HG03108 (cell line): ENCODE data around the gene DHRS3.
"Not testable (repeated sequence)": the region's sequence is repeated elsewhere in the genome, so short reads cannot be mapped to it uniquely, and the experiment has no call there.

Experiments
- ATAC-seq: cut with Tn5 transposase; IDR thresholded peaks from one replicate; pipeline ENCODE4 v1.9.1; 2021; ENCODE audit warnings: moderate library complexity; ENCODE audit not compliant: unreplicated experiment

Gene DHRS3

DNA sequence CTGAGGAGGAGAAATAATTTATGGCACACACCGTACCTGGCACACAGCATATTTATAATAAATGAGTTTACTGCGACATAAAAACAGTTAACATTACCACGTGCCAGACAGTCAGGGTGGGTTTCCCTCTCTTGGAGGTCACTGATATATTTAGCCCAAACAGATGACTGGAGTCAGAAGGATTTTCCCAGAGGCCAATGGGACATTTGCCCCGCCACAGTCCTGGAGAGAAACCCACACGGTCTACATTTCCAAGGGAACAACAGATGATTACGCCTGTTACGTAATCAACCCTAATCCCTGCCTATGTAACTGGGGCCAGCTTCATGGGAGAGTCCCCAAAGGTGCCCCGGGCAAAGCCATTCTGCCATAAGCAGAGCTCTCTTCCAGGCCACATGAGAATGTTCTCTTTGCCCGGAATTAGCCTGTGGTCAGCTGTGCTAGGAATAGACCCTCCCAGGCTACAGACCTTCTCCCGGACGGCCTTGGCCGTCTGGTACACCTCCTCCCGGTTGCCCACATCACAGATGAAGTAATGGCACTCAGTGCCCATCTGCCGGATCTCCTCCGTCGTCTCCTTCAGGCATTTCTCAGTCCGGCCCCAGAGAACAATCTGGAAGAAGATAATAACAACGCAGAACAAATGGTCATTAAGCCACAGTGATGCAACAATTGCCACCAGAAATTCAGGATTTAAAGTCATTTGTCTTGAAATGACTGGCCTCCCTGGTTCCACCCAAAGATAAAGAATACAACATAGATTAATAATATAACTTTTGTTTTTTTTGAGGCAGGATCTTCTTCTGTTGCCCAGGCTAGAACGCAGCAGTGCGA lies 37.7 kb downstream of the DHRS3 start:
- no peak for ATAC-seq

DNA sequence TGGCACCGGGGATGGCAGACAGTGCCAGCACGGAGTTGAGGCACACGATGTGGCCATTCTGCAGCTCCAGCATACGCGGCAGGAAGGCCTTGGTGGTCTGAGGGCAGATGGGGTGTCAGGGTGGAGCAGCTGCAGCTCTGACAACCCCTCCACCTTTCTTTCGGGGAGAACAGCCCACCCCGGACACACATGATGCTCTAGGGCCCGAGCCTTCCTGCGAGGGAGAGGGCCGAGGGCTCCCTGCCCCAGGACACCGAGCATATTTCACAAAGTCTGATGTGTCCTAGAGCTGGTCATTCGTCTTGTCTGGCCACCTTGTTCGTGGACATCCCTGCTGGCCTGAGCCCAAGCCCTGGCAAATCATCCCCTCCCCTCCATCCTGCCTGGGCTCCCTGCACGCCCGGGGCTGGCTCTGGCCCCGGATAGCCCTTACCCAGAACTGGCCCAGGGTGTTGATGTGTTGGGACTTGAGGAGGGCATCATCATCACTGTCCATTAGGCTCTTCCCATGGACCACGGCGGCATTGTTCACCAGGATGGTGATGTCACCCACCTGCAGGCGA lies 39.1 kb downstream of the DHRS3 start:
- ATAC-seq: no peak

DNA sequence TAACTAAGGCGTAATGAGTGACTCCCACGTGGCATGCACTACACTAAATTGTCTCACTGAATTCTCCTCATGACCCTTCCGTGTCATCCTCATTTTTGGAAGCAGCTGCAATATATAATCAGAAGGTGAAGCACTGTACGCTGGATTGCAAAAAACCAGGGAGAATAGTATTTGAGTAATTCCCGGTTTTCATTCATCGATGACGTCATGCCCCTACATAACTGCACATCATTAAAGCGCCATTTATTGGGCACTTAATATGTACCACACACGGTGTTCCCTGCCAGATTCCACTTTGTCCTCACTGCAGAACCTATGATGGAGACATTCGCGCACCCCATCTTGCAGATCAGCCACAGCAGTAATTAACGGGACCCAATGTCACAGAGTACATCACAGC lies 41.0 kb downstream of the DHRS3 start:
- ATAC-seq: no peak

DNA sequence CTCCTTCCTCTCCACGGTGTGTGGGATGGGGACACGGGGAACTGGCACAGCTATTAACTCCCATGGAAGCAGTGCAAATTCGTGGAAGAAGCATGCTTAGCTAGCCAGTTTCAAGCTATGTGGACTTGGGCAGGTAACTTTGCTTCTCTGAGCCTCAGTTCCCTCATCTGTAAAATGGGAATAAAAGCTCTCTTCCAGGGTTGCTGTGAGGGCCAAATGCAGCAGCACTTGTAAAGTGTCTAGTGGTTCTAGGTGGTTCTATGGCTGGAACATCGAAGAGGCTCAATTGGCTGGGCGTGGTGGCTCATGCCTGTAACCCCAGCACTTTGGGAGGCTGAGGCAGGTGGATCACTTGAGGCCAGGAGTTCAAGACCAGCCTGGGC lies 43.3 kb downstream of the DHRS3 start:
- no peak for ATAC-seq

DNA sequence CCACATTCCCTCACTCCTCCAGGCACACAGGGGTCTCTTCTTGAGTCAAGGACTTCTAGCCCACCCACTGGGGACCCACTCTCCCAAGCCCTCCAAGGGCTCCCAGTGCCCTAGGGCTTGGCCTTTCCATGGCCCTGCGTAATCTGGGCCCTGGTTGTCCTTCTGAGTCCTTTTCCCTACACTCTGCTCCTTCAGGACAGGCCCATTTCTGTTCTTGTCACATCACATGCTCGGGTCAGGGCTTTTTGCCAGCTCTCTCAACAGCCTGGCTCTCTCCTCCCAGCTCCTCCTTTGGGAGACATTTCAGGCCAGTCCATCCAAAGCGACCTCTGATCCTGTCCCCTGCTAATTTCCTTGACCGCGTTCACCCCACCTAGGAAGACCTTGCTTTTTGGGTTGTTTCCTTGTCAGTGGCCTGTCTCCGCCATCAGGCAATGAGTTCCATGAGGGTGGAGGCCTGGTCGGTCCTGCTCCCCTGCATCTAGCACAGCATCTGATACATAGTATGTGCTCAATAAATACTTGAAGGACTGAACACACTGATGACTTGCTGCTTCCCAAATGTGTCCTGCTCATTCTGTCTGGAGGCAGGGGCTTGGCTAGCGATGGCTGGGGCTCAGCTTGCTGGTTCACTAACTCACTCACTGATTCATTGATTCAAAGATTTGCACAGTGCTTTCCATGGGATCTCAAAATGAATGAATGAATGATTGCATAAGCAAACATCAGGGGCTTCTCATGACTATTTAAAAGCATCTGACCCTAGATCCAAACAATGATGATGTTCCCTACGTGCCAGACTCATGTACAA lies 44.8 kb downstream of the DHRS3 start:
- ATAC-seq: no peak

DNA sequence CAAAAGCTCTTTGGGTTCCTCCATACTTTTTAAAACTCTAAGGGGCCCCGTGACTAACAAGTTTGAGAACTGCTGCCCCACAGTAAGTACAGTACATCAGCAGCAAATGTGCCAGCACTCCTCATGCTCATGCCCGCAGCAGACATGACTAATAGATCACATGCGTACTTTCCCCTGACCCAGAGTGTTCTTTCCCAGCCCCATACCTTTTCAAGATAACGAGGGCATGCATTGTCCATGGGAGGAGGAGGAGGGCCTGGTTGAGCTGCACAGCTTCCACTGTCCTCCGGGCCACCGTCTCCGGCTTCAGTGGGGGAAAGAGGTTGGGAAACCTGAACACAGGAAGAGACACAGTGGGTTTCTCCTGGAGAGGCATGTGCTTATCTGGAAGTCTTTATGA lies 45.5 kb downstream of the DHRS3 start:
- ATAC-seq: no peak

DNA sequence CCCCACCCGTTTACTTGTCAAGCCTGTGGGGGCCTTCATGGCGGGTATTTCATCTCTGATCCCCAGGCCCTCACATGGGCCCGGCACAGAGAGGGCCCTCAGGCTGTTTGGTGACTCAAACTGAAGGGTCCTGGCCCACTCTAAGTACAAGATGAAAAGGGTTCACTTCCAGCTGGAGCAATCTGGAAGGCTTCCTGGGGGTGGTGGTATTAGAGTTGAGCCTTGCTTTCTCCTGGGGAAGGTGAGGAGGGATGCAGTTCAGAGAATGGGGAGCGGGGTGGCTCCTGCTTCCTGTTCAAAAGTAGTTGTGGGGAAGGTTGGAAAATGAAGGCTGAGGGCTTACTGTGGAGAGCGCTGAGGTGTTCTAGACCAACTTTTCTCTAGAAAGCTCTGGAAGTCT lies 47.7 kb downstream of the DHRS3 start:
- no peak for ATAC-seq

DNA sequence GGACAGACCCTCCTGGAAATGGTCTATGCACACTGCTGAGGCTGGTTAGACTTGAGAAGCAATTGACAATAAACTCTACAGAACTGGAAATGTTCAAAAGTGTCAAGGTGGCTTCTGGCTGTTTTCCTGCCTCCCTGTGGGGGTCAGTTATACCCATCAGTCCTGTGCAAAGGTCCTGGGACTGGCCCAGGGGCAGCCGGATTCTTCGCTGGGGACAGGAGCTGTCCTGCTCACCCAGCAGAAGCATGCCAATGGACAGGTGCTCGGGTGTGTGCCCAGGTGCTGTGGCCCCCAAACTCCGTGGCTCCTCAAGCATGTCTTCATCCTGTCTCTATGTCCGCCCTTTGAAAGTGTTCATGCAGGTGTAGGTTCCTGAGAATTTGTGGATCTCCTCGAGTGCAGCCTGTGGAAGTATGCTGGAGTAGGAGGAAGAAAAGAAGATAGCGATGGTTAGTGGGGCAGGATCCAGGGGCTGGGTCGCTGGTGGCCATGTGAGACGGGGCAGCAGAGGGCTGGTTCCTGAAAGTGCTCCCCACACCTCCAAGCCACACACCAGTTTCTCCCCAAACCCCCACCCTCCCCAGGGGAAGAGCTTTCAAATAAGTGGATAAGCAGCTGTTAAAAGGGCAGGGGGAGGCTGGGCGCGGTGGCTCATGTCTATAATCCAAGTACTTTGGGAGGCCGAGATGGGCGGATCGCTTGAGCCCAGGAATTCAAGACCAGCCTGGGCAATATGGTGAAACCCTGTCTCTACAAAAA lies 49.8 kb downstream of the DHRS3 start:
- no peak for ATAC-seq

DNA sequence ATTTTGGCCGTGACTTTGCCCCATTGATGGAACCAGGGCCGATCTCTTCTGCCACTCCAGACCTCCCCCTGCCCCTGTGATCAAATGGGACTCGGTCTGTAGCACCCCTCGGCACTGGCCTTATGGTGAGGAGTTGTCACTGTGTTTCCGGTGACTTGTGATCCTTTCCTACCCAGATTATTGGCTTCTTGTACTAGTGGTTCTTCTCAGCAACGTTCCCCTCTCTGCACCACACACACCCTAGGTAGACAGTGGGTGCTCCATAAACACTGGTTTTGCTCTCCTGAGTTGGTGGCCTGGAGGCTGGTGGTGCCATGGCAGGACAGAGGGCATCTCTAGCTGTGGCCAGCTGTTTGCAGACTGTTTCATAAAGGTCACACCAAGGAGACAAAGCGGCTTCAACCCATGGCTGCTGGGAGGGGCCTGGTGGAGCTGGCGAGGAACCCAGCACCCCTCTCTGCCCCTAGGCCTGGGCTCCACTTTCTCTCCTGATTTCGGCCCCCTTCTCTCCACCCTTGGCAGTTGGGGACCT lies 50.7 kb downstream of the DHRS3 start:
- no peak for ATAC-seq

DNA sequence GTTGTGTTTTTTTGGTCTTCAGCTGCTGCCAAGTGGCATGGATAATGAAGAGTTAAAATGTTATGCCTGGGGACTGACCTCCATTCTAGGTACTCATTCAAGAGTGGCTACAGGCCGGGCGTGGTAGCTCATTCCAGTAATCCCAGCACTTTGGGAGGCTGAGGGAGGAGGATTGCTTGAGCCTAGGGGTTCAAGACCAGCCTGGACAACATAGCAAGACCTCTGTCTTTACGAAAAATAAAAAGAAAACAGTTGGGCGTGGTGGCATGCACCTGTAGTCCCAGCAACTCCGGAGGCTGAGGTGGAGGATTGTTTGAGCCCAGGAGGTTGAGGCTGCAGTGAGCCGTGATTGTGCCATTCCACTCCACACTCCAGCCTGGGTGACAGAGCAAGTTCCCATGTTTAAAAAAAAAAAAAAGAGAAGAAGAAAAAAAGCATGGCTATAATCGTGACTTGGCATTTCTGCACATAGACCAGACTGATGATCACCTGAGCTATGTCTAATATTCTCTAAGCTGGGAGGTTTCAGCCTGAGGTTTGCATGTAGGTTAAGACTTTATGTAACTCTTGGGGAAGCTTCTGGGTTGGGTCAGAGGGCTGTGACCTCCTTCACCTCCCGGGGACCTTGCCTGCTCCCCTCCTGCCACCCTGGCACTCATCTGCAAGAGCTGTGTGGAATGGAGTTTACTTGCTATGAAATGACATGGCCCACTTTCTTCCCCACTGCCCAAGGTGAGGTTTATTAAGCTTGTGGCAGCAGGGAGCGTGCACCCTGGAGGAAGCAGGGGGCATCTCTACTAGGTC lies 51.3 kb downstream of the DHRS3 start:
- no peak for ATAC-seq

DNA sequence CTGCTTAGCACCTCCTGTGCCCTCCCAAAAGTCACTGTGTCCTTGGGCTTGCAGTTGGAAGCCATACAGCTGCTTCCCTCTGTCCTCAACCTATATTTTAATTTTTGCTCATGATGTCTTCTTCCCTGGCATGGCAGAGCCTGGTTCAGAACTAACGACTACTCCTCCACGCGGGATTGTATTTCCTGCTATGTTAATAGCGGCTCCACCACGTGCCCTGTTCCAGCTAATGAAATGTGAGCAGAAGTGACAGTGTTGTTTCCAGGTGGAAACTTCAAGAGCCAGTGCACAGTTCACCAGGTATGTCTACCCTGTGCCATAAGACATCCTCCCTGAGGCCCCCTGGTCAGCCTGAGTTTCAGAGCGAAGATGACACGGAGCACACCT lies 52.1 kb downstream of the DHRS3 start:
- ATAC-seq: no peak

DNA sequence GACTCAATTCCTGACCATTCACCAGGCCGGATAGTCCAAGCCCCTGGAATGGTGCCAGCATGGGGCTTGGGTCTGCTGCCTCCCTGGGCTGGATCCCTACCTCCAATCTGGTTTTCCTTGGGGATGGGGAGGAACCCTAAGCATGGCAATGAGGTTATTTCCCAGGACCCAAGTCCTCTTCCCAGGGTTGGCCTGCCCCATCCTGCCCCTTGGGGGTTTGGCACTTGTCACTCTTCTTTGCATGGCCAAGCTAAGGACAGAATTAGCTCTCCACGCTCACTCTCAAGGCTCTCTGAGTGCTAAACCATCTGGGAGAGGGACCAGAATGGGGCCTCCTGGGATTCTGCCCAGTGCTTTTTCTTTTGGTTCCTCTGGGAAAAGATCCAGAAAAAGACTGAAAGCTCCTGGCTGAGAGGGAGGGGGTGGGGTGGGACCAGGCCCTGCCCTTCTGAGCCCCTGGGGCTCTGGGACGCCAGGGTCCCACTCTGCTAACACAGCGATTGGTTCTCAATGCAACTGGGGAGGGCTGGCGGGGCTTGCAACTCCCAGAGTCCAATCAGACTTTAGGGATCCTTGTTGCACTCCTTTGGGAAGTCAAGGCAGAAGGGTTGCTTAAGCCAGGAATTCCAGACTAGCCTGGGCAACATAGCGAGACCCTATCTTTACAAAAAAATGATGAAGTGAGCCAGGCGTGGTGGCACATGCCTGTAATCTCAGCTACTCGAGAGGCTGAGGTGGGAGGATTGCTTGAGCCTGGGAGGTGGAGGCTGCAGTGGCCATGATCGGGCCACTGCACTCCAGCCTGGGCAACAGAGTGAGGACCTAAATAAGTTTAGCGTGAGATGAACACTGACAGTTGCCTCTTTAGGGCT lies 52.7 kb downstream of the DHRS3 start:
- ATAC-seq: no peak

DNA sequence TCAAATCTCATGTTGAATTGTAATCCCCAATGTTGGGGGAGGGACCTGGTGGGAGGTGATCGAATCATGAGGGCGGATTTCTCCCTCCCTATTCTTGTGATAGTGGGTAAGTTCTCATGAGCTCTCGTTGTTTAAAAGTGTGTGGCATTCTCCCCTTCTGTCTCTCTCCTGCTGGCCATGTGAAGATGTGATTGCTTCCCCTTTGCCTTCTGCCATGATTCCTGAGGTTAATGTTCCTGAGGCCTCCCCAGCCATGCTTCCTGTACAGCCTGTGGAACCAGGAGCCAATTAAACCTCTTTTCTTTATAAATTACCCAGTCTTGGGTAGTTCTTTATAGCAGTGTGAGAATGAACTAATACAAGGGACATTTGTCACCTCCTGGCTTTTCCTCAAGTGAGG lies 53.8 kb downstream of the DHRS3 start:
- ATAC-seq: not testable (repeated sequence)

DNA sequence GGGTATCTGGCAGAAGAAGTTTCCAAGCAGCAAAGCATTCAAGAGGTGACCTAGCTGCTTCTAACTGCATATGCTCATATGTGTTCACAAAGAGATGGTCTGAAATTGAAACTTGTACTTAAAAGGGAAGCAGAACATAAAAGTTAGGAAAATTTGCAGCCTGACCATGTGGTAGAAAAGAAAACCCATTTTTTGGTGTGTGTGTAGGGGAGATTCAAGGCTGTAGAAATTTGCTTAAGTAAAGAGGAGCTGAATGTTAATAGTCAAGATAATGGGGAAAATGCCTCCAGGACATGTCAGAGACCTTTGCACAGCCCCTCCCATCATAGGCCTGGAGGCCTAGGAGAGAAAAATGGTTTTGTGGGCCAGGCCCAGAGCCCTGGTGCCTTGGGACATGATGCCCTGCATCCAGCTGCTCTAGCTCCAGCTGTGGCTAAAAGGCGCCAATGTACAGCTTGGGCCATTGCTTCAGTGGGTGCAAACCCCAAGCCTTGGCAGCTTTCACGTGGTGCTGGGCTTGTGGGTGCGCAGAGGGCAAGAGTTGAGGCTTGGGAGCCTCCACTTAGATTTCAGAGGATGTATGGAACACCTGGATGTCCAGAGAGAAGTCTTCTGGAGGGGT lies 54.9 kb downstream of the DHRS3 start:
- ATAC-seq: no peak

DNA sequence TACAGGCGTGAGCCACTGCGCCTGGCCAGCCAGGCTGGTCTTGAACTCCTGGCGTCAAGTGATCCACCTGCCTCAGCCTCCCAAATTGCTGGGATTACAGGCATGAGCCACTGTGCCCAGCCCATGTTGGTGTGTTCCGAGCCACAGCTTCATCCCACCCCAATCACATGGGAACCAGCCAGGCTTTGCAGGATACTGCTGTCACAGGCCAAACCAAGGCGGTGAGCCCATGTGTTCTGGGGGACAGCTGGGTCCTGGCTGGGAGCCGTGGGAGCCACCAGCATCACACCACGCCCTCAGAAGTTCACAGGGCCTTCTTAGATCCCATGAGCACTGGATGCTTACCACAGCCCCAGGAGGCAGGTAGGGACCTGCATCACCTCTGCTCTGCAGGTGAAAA lies 56.9 kb downstream of the DHRS3 start:
- ATAC-seq: no peak

DNA sequence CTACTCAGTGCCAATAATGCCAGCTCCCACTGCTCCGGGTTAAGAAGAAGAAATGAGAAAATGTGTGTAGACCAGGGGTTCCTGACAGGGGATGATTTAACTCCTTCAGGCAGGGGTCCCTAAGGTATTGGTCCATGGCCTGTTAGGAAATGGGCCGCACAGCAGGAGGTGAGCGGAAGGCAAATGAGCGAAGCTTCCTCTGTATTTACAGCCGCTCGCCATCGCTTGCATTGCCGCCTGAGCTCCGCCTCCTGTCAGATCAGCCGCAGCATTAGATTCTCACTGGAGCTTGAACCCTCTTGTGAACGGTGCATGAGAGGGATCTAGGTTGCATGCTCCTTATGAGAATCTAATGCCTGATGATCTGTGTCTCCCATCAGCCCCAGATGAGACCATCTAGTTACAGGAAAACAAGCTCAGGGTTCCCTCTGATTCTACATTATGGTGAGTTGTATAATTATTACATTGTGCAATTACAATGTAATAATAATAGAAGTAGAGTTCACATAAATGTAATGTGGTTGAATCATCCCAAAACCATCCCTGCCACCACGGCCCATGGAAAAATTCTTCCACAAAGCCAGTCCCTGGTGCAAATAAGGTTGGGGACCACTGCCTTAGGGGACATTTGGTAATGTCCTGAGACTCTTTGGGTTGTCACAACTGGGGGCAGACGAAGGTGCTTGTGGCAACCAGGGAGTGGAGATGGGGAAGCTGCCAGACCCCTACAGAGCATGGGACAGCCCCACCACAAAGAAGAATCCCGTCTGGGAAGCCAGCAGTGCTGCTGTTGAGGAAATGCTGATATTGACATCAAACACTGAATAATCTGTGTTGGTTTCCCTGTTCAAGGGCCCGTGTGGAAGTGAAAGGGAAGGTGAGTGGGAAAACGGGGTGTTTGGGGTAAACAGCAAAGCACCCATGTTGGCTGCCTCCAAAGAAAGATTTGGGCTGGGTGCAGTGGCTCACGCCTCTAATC lies 60.8 kb downstream of the DHRS3 start:
- ATAC-seq: no peak

DNA sequence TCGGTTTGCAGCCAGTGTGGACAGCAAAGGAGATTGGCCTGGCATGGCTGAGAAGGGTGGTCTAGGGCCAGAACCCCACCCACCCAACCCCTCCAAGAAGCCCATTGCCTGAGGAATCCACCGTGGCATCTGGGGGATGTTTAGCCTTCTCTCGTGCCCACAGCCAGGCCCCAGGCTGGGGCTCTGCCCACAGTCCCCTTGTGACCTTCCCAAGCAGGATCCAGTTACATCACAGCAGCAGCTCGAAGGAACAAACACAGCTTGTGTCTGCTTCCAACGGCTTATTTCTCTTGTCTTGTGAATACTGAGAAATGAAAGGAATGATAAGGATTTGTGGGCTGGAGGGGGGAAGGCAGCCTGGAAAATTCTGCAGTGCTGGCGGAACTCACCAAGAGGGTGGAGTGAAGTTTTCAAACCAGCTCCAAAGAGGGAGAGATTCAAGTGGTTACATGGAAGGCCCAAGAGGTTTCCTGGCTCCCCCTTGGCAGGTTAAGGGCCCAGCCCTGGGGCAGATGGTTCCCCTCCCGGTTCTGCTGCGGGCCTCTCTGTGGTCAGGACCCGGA lies 61.6 kb downstream of the DHRS3 start:
- ATAC-seq: no peak
